Activated CD8-positive, alpha-beta memory T cell treated with anti-CD3 and anti-CD28 coated beads for 48 hours (primary cell): ENCODE results near the gene AP1M2.
"Not testable (repeated sequence)": the region's sequence is repeated elsewhere in the genome, so short reads cannot be mapped to it uniquely, and the experiment has no call there.

Experiments
- DNase-seq, 3 experiments: peaks; one replicate each; pipeline ENCODE4 v3.0.0-alpha.2; 2020; ENCODE audit warnings: low read depth in 2 of 3, low spot score in 2 of 3

The AP1M2 gene

DNA sequence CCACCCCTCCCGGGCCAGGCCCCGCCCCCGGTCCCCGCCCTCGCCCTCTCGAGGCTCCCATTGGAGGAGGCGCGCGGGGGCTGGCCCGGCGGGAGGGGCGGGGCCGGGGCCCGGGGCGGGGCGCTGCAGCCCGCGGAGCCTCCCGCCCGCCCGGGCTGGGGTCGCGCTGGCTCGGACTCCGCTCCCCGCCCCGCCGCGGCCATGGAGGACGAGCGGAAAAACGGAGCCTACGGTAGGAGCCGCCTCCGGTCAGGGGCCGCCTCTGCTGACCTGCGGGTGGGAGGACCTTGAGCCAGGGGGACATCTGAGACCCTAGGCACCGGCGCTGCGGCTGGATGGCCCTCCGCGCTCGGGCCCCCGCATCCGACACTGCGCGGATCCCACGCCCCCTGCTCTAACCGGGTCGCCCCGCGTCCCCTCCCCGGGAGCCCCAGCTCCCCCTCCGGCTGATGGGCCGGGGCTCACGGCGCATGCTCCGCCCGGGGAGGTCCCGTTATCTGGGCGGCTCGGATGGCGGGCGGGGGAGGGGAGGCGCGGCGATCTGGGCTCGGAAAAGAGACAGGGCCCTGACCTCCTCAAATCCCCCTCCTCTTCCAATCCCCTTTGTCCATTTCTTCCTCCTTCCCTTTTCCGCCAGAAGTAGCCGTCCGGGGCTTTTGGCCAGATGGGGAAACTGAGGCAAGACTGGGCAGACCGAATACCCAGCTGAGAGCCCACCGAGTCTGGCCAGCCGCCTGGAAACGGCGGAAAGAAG, 15.4 kb upstream of the AP1M2 start:
- DNase-seq, result peak; percentile 75 to 86 (median 77)

DNA sequence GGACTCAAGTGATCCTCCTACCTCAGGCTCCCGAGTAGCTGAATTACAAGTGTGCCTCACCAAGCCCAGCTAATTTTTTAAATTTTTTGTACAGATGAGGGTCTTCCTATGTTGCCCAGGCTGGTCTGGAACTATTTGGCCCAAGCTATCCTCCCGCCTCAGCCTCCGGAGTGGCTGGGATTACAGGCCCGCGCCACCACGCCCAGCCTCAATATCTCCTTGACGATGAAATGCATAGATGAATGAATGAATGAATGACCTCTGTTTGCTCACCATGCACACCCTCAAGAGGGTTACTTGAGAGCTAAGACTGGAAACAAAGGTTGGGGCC, 14.9 kb upstream of the AP1M2 start:
- no peak for DNase-seq

DNA sequence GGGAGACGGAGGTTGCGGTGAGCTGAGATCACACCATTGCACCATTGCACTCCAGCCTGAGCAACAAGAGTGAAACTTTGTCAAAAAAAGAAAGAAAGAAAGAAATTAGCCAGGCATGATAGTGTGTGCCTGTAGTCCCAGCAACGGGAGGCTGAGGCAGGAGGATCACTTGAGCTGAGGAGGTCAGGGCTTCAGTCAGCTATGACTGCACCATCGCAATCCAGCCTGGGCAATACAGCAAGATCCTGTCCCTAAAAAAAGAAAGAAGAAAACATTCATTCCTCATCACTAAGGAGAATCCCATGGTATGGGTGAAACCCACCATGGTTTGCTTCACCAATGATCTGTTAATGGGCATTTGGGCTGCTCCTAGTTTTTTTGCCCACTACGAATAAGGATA, 13.0 kb upstream of the AP1M2 start:
- DNase-seq, result no peak

DNA sequence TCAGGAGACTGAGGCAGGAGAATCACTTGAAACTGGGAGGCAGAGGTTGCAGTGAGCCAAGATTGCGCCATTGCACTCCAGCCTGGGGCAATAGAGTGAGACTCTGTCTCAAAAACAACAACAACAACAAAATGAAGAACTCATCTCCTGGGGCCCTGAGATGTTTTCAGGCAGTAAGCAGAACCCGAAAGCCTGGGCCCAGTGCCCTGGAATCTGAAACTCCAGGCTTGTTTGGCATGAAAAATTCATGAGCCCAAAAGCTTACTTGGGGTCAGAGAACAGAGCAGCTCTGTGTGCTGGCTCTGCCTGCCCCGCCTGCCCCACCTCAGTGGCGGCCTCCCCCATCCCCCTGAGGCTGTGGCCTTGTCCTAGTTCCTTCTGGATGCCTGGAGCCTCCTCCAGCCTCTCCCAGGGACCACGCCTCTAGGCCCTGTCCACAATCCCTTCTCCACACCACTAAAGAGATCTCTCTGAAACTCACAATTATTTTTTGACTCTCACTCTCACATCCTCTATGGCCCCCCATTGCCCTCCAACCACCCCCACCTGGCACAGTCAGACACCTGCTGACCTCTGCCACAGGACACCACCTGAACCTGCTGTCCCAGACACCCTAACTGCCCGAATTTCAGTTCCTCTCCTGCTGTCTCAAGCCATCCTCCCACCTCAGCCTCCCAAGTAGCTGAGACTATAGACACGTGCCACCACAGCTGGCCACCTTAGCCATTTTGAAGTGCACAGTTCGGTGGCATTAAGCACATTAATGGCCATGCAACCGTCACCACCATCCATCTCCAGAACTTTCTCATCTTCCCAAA, 6.9 kb upstream of the AP1M2 start:
- no peak for DNase-seq

DNA sequence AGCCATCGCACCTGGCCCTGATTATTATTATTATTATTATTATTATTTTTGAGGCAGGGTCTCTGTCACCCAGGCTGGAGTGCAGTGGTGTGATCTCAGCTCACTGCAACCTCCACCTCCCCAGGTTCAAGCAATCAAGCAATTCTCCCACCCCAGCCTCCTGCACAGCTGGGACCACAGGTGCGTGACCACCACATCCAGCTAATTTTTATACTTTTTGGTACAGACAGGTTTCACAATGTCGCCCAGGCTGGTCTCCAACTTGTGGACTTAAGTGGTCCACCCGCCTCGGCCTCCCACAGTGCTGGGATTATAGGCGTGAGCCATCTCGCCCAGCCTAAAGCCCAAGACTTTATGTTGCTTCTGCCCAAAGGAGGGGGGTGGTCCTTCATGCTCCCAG, 6.0 kb upstream of the AP1M2 start:
- DNase-seq, result no peak

DNA sequence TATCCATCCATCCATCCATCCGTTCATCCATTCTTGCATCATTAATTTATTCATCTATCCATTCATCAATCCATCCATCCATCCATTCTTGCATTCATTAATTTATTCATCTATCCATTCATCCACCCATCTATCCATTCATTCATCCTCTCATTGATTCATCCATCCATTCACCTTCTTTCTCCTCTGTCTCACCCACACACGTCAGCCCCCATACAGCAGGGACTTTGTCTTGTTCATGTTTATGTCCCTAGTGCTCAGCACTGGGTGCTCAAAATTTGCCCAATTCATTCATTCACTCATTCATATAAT, 683 bp upstream of the AP1M2 start:
- no peak for DNase-seq

DNA sequence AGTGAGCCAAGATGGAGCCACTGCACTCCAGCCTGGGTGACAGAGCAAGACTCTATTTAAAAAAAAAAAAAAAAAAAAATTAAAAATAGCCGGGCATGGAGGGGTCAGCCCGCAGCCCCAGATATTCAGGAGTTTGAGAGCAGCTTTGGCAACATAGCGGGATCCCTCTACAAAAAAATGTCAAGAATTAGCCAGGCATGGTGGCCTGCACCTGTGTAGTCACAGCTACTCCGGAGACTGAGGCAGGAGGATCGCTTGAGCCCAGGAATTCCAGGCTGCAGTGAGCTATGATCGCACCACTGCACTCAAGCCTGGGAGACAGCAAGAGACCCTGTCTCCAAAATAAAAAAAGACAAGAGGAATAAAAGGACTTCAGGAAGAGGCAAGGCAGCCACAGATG, 716 bp downstream of the AP1M2 start:
- DNase-seq, result no peak

DNA sequence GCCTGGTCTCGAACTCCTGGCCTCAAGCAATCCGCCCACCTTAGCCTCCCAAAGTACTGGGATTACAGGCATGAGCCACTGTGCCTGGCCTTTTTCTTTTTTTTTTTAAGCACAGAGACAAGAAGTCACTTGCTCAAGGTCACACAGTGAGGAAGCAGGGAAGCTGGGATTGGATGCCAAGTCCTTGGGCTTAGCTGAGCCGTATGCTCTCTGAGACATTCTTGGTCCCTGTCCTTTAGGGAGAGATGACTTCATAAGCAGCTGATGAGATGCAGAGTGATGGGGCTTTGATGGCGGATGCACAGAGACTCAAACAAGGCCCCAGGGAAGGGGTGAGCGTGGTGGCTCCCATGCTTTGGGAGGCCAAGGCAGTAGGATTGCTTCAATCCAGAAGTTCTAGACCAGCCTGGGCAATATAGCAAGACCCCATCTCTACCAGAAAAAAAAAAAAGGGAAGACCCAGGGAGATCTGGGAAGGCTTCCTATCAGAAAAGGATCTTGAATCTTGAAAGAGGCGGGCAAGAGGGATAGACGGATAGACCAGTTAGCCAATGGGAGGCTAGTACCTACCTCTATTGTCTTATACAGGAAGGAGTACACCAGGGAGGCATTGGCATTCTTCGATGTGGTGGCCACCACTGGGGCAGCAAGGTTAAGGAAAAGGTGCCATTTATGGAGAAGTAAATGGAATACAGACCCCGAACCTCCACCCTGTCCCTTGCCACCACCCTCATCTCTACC, 3.9 kb downstream of the AP1M2 start:
- no peak for DNase-seq

DNA sequence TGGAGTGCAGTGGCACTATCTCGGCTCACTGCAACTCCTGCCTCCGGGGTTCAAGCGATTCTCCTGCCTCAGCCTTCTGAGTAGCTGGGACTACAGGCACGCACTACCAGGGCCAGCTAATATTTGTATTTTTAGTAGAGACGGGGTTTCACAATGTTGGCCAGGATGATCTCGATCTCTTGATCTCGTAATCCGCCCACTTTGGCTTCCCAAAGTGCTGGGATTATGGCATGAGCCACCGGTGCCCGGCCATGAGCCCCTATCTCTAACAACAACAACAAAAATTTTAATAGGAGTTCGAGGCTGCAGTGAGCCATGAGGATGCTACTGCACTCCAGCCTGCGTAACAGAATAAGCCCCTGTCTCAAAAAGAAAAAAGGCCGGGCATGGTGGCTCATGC, 5.0 kb downstream of the AP1M2 start:
- DNase-seq, result no peak

DNA sequence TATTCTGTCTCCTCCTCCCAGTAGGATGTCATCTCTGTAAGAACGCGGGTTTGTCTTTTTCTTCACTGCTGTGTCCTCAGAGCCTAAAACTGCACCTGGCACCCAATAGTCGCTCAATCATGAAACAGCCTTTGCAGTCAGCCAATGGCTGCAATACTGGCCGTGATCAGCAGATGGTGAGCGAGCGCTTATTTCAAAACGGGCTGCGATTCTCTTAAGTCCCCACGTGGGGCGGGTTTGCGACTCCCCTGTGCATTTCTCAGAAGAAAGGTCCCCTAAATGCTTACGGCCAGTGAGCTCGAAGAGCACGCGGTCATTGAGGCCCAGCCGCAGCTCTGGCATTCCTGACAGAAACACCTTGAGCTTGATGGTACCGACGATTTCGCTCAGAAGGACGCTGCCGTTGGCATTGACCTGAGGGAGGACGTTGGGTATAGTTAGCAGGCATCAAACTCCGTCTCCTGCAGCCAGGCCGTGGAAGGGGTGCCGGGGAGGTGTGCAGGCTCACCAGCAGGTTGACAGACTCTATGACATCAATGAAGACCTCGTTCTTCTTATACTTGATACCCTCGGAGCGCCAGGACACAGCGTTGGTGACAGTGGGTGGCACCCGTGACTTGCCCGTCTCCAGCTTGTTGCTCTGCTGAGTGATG, 6.0 kb downstream of the AP1M2 start:
- peak; percentile 65 to 86 (median 79) for DNase-seq

DNA sequence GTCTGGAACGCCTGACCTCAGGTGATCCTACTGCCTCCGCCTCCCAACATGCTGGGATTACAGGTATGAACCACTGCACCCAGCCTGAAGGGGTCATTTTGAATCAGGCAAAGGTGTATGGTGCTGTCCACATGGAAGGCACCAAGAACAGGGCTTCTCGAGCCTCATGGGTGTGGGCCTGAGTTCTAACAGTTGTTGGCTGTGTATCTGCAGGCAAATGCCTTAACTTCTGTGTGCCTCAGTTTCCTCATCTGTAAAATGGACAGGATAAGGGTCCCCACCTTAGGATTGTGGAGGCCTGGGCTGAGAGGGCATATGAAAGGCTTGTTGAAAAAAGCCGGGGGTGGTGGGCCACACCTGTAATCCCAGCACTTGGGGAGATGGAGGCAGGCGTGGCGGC, 9.2 kb downstream of the AP1M2 start:
- DNase-seq, result no peak

DNA sequence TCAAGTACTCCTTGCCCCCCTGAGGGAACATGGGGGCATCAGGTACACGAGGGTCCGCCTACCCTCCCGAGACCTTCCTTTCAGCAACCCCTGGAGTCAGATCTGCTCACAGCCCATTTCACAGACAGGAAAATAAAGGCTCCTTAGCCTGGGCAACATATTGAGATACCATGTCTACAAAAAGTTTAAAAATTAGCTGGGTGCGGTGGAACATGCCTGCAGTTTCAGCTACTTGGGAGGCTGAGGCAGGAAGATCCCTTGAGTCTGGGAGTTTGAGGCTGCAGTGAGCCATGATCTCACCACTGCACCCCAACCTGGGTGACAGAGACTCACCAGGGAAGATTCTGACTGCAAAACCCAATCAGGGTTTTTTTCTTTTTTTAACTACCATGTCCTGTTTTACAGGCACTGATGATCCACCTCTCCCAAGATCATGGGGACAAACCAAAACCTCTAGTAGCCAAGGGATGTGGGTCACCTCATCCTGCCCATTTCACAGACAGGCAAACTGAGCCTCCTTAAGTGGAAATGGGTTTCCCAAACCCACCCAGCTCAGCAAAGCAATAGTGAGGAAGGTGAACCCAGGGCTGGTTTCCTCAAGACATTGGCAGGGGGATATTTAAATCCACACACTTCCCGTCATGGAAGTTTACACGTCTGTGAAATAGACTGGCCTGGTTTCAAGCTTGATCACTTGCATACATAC, 11.9 kb downstream of the AP1M2 start:
- DNase-seq, result no peak

DNA sequence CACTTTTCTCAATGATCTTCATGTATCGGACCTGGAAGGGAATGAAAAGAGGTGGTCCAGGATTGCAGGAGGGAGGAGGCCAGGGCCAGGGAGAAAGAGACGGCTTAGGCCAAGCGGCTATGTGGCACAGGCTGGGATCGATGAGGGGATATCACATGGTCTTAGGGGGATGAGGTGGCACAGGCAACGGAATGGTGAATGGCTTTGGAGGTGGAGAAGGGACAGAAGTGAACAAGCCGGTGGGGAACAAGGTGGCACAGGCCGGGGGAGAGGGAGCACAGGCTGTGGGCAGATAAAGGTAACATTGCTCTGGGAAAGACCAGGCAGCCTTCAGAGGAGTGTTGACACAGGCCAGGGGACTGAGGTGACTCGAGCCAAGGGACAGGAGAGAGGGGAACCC, 12.7 kb downstream of the AP1M2 start:
- DNase-seq, result no peak

DNA sequence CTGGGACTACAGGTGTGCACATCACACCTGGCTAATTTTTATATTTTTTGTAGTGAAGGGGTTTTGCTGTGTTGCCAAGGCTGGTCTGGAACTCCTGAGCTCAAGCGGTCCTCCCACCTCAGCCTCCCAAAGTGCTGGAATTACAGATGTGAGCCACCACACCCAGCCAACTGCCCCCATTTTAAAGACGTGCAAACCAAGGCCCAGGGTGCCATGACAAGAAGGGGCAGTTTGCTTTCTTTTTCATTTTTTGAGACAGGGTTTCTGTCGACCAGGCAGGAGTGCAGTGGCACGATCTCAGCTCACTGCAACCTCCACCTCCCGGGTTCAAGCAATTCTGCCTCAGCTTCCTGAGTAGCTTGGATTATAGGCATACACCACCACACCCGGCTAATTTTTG, 13.3 kb downstream of the AP1M2 start:
- DNase-seq, result not testable (repeated sequence)

DNA sequence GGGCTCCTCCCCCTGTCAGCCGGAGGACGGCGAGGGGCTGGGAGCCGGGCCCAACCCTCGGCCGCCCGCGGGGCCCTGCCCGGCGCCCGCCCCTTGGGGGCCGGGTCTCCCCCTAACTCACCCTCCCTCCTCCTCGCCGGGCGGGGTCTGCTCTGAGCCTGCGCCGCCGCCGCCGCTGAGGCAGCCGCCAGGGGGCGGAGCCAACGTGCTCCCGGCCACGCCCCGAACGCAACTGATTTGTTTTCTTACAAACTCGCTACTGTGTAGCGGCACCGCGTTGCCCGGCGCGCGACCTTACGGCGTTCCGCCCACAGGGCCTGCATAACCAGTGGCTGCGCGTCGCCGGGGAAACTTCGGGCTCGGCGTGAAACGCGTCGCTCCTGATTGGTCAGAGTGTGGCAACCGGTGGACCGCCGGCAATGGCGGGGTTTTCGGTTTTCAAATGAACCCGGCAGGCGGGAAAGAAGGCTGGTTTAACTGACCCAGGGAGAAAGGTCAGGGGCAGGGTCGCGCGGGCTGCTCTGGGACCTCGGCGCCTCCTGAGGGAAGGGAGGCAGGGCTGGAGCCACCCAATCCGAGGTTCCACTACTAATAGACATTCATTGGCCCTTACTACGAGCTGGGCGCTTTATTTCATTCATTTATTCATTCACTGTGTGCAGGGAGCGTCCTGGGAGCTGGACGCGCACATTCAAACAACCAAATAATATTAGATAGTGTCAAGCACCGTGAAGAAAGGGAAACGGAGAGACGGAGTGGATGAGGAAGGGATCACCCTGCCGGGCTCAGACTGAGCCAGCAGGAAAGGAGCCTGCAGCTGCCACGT, 18.1 kb downstream of the AP1M2 start, which contains the start of gene CDKN2D:
CDKN2D (minus strand) TSS at position 154 of the 826 bp plus-strand sequence. CDS start 326 bp downstream, outside the sequence.
- peak; percentile 98 to 100 (median 99) for DNase-seq

DNA sequence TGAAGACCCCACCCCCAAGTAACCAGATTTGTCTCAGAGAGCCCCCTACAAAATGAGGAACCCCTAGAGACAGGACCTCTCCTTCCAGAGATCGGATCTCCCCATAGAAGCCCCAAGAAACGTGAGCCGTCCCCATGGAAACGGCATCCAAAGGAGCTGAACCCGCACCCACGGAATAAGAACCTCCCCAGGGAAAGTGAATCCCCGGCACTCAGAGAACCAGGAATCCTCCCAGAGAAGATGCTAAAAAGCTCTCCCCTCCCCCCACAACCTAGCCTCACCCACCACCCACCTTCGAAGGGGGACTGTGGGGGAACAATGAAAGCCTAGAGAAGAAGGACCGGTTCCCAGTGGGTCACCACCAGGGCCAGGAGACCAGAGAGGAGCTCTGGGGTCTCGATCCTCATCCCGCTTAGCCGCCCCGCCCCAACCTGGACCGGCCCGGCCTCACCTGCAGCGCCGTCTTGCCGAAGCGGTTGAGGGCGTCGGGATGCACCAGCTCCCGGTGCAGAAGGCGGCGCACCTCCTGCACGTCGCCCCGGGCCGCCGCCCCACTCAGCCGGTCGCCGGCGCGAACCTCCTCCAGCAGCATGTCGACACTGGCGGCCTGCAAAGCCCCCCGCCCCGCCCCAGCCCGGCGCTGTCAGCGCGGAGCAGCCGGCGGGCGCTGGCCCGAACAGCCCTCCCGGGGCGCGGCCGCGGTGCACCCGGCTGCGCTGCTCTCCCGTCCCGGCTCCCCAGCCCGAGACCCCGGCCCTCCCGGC, 18.9 kb downstream of the AP1M2 start:
- no peak for DNase-seq

DNA sequence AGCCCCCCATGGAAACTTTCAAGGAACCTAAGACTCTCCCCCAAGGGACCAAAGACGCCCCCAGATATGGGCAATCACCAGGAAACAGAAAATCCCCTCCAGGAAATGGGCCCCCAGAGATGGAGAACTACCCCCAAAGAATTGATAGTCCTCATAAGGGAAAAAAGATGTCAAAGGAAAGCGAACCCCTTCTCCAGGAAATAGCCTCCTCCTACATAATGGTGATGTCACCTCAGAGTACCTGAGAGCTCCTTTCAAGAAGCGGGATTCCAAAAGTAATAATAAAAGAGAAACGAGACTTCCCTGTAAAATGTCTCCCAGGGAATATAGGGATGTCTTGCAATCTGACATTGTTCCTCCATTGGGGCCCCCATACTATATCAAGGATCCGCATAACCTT, 19.5 kb downstream of the AP1M2 start:
- DNase-seq, result no peak

DNA sequence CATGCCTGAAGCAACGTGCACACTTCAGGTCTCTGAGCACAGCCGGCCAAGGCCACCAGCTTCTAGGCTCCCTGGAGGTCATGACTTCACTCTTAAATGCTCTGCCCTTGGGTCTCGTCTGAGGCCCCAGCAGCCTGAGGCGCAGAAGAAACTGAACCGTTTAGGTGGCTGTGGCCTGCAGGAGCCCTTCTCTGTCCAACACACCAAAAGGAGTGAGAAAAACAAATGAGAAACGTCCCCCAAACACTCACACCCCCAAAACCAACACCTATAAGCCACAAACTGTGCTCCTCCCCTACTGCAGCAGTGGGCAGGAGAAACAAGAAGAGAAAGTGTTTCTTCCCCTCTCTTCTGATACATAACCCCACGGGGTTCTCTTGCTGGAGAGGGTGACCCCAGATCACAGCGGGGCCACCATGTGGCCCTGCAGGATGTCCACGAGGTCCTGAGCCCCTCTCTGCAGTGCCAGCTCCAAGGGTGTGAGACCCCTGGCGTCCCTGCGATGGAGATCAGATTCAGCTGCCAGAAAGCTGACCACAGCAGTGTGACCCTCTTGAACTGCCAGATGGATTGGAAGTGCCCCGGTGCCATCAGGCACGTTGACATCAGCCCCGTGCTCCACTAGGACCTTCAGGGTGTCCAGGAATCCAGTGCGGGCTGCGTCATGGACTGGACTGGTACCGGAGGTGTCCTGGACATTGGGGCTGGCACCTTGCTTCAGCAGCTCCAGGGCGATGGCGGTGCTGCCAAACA, 20.3 kb downstream of the AP1M2 start:
- DNase-seq, result peak in 2 of 3 experiments; percentile 30 to 47

DNA sequence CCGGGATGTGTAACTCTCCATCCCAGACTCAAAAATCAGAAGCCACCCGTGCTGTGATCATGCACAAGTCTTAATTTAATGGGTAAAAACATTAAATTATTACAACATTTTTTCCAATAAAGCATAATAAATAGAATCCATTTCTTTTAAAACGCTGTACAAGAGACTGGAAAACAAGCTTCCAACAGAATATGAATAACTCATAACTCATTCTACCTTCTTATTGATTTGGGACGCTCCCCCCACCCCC, 20.8 kb downstream of the AP1M2 start:
- no peak for DNase-seq
